Measurements from ENCODE around the gene PGD.

The PGD gene

GRCh38 chr1:10449751-10450150 is 50.9 kb downstream of the PGD start, which contains the start of gene CORT:
TSS of gene CORT (plus strand) at chr1:10450031. CDS start at chr1:10450224, 193 bp downstream.
- peaks cover 9% of the 10 kb centered on the region for H3K36me3 ChIP-seq (ENCODE audit: low read depth)

DNA sequence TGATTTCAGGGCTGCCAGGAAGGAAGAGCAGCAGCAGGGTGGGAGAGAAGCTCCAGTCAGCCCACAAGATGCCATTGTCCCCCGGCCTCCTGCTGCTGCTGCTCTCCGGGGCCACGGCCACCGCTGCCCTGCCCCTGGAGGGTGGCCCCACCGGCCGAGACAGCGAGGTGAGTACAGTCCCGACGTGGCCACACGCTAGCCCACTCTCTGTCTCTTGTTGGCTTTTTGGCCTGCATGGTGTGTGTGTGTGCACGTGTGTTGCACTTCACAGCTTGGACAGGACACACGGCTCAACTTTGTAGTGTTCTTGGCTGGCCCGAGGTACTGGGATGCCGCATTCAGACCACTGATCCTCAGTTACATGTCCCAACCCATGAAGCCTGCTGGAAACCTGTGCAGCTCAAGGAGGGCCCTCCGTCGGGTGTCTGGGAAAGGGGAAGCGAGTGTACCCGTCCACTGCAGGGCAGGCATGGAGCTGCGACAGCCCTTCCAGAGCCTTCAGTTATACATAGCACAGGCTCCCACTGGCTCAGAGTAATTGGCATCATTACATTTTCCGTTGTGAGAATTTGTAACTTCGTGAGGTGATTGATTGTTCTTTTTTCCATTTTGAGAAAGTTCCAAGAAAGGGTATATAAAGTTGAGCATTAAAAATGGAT is 51.4 kb downstream of the PGD start:
- no peak for DNase-seq (ENCODE audit: low spot score)
- 0 out of 3 replicates have a peak, but pooled peaks have one; percentile 15 for ATAC-seq (ENCODE audit: low read depth)
- Histone ChIP-seq H3K27ac (ENCODE audit: poor library complexity, severe bottlenecking) (no peak overlapping the region), H3K9me3 (ENCODE audit: severe bottlenecking) (no peaks in the 10 kb centered on the region), H3K27me3 (ENCODE audit: insufficient read depth, poor library complexity, severe bottlenecking) (no peaks in the 10 kb centered on the region), H3K4me1 (ENCODE audit: insufficient read depth, poor library complexity, severe bottlenecking) (no peaks in the 10 kb centered on the region), H3K4me3 (ENCODE audit: severe bottlenecking) (no peak overlapping the region), H3K36me3 (ENCODE audit: low read depth) (peaks cover 4% of the 10 kb centered on the region; the same call in 1 of the 2 replicates)
- TF ChIP-seq, protein P1, sequence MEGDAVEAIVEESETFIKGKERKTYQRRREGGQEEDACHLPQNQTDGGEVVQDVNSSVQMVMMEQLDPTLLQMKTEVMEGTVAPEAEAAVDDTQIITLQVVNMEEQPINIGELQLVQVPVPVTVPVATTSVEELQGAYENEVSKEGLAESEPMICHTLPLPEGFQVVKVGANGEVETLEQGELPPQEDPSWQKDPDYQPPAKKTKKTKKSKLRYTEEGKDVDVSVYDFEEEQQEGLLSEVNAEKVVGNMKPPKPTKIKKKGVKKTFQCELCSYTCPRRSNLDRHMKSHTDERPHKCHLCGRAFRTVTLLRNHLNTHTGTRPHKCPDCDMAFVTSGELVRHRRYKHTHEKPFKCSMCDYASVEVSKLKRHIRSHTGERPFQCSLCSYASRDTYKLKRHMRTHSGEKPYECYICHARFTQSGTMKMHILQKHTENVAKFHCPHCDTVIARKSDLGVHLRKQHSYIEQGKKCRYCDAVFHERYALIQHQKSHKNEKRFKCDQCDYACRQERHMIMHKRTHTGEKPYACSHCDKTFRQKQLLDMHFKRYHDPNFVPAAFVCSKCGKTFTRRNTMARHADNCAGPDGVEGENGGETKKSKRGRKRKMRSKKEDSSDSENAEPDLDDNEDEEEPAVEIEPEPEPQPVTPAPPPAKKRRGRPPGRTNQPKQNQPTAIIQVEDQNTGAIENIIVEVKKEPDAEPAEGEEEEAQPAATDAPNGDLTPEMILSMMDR (IDR thresholded peaks at IDR 0.05; ENCODE audit: poor library complexity, severe bottlenecking), result no peak

More at GRCh38 chr1:10449751-10450150, 50.9 kb downstream of the PGD start, which contains the start of gene CORT:
- no peak within 1 kb of the TSS for H3K27ac ChIP-seq (ENCODE audit: poor library complexity, severe bottlenecking)
- DNase-seq (ENCODE audit: low spot score) (no peak), ATAC-seq (ENCODE audit: low read depth) (no peak)
- TF ChIP-seq, protein P1 (IDR thresholded peaks at IDR 0.05; ENCODE audit: poor library complexity, severe bottlenecking), result no peak
- no peaks in the 10 kb centered on the region for H3K4me1 ChIP-seq (ENCODE audit: insufficient read depth, poor library complexity, severe bottlenecking)
- H3K9me3 ChIP-seq (ENCODE audit: severe bottlenecking), result no peaks in the 10 kb centered on the region
- H3K4me3 ChIP-seq (ENCODE audit: severe bottlenecking), result no peak within 1 kb of the TSS
- no peaks in the 10 kb centered on the region for H3K27me3 ChIP-seq (ENCODE audit: insufficient read depth, poor library complexity, severe bottlenecking)

GRCh38 chr1:10450836-10451235 is 52.0 kb downstream of the PGD start:
- TF ChIP-seq, protein P1 (IDR thresholded peaks at IDR 0.05; ENCODE audit: poor library complexity, severe bottlenecking), result no peak
- no peak overlapping the region for H3K4me3 ChIP-seq (ENCODE audit: severe bottlenecking)

GRCh38 chr1:10451287-10451686 is 52.4 kb downstream of the PGD start:
- ATAC-seq (ENCODE audit: low read depth), result peak; percentile 24; the same call in 1 of the 3 replicates
- H3K27me3 ChIP-seq (ENCODE audit: insufficient read depth, poor library complexity, severe bottlenecking), result no peaks in the 10 kb centered on the region
- no peak overlapping the region for H3K4me3 ChIP-seq (ENCODE audit: severe bottlenecking)
- TF ChIP-seq, protein P1 (IDR thresholded peaks at IDR 0.05; ENCODE audit: poor library complexity, severe bottlenecking), result no peak
- no peak overlapping the region for H3K27ac ChIP-seq (ENCODE audit: poor library complexity, severe bottlenecking)
- peaks cover 4% of the 10 kb centered on the region for H3K4me1 ChIP-seq (ENCODE audit: insufficient read depth, poor library complexity, severe bottlenecking)
- 0 out of 2 replicates have a peak, but pooled peaks cover 3% of the 10 kb centered on the region for H3K36me3 ChIP-seq (ENCODE audit: low read depth)
- H3K9me3 ChIP-seq (ENCODE audit: severe bottlenecking), result no peaks in the 10 kb centered on the region
- DNase-seq (ENCODE audit: low spot score), result no peak

More at GRCh38 chr1:10450836-10451235, 52.0 kb downstream of the PGD start:
- H3K27me3 ChIP-seq (ENCODE audit: insufficient read depth, poor library complexity, severe bottlenecking), result no peaks in the 10 kb centered on the region
- DNase-seq (ENCODE audit: low spot score), result no peak
- no peaks in the 10 kb centered on the region for H3K4me1 ChIP-seq (ENCODE audit: insufficient read depth, poor library complexity, severe bottlenecking)
- no peak for ATAC-seq (ENCODE audit: low read depth)
- no peak overlapping the region for H3K27ac ChIP-seq (ENCODE audit: poor library complexity, severe bottlenecking)
- 0 out of 2 replicates have a peak, but pooled peaks cover 3% of the 10 kb centered on the region for H3K36me3 ChIP-seq (ENCODE audit: low read depth)
- no peaks in the 10 kb centered on the region for H3K9me3 ChIP-seq (ENCODE audit: severe bottlenecking)

DNA sequence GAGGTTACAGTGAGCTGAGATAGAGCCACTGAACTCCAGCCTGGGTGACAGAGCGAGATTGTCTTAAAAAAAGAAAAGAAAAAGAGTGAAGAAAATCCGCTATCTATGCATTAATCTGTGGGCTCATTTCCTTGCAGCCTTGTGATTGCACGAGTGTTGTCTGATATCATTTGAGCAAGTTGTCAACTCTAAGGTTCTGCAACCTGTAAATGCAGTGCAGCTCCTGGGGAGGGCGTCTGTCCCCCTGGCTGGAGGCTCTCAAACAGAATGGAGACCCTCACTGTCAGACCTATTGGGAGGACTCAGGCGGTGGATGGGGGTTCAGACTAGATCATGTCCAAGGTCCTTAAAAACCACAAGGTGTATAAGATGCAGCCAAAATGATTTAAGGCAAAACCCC is 57.2 kb downstream of the PGD start:
- Histone ChIP-seq H3K4me3 (ENCODE audit: severe bottlenecking) (no peak overlapping the region), H3K4me1 (ENCODE audit: insufficient read depth, poor library complexity, severe bottlenecking) (peaks cover 24% of the 10 kb centered on the region), H3K27ac (ENCODE audit: poor library complexity, severe bottlenecking) (peak overlapping the region; percentile 27), H3K27me3 (ENCODE audit: insufficient read depth, poor library complexity, severe bottlenecking) (no peaks in the 10 kb centered on the region), H3K36me3 (ENCODE audit: low read depth) (peaks cover 10% of the 10 kb centered on the region; the same call in 1 of the 2 replicates), H3K9me3 (ENCODE audit: severe bottlenecking) (no peaks in the 10 kb centered on the region)
- no peak for DNase-seq (ENCODE audit: low spot score)
- no peak for ATAC-seq (ENCODE audit: low read depth)
- TF ChIP-seq, protein P1 (IDR thresholded peaks at IDR 0.05; ENCODE audit: poor library complexity, severe bottlenecking), result no peak
